GM06990 (cell line): ENCODE results near the gene GPR15LG.
A peak's percentile ranks its signal among the peaks of the same experiment; 100 is the strongest.

Source experiments
- DNase-seq: peaks from one replicate; pipeline ENCODE4 v3.0.0-alpha.2; 2011; ENCODE audit not compliant: insufficient read length; ENCODE audit errors: extremely low read depth
- H3K27me3 ChIP-seq: replicated peaks from 2 replicates; pipeline ENCODE4 v1.6.0; 2011; ENCODE audit warnings: low read length; ENCODE audit not compliant: control insufficient read depth, insufficient read depth
- H3K36me3 ChIP-seq: 2 replicates; pipeline ENCODE4 v1.5.1; 2011; ENCODE audit warnings: low read length; ENCODE audit not compliant: control insufficient read depth, insufficient read depth
- H3K4me3 ChIP-seq: replicated peaks from 2 replicates; pipeline ENCODE4 v1.5.1; 2011; ENCODE audit warnings: low read depth, mild to moderate bottlenecking, control low read depth, low read length
- TF ChIP-seq, protein P1 (sequence below): IDR thresholded peaks from 2 replicates; pipeline ENCODE4 v1.5.1; 2011; ENCODE audit warnings: low read length, control low read depth, mild to moderate bottlenecking, inconsistent platforms; ENCODE audit not compliant: insufficient read depth, poor library complexity, severe bottlenecking

Gene GPR15LG

DNA sequence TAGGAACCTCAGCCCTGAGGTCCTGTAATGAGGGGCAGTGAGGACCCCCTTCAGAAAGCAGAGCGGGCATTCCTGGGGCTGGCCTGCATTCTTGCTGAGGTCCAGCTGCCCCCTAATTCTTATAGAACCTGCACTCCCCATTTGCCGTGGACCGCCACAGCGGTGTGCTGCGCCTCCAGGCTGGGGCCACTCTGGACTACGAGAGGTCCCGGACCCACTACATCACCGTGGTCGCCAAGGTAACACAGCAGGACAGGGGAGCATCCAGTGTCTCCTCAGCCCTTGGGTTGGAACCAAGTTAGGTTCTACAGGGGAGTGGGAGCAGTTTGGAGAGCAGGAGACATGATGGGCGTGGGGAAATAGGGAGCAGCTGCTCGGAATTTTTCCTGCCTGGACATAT lies 28.1 kb downstream of the GPR15LG start:
- peaks cover 4% of the 10 kb centered on the region for H3K27me3 ChIP-seq
- no peaks in the 10 kb centered on the region for H3K36me3 ChIP-seq
- TF ChIP-seq, protein P1, sequence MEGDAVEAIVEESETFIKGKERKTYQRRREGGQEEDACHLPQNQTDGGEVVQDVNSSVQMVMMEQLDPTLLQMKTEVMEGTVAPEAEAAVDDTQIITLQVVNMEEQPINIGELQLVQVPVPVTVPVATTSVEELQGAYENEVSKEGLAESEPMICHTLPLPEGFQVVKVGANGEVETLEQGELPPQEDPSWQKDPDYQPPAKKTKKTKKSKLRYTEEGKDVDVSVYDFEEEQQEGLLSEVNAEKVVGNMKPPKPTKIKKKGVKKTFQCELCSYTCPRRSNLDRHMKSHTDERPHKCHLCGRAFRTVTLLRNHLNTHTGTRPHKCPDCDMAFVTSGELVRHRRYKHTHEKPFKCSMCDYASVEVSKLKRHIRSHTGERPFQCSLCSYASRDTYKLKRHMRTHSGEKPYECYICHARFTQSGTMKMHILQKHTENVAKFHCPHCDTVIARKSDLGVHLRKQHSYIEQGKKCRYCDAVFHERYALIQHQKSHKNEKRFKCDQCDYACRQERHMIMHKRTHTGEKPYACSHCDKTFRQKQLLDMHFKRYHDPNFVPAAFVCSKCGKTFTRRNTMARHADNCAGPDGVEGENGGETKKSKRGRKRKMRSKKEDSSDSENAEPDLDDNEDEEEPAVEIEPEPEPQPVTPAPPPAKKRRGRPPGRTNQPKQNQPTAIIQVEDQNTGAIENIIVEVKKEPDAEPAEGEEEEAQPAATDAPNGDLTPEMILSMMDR: no peak
- DNase-seq: no peak
- no peak overlapping the region for H3K4me3 ChIP-seq

DNA sequence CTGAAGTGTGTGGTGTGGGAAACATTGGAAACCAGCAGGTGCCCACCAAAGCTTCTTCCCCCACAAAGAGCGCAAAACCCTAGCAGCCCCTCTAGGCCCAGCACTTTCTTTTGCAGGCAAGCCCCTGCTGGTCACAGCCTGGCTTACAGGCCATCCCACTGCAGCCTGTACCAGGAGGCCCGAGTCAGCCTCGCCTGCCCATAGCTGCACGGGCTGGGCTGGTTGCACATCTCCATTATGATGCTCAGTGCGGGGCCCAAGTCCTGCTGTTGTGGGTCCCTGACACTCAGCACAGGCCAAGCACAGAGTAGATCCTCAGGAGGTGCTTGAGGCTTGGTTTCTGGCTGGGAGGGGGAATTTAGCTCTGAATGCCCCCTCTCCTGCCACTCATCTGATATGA lies 28.7 kb downstream of the GPR15LG start:
- TF ChIP-seq, protein P1: no peak
- Histone ChIP-seq H3K36me3 (no peaks in the 10 kb centered on the region), H3K4me3 (no peak overlapping the region), H3K27me3 (peaks cover 5% of the 10 kb centered on the region)
- no peak for DNase-seq

- Histone ChIP-seq H3K36me3 (no peaks in the 10 kb centered on the region), H3K27me3 (peaks cover 3% of the 10 kb centered on the region), H3K4me3 (no peak overlapping the region)
- DNase-seq: no peak
- TF ChIP-seq, protein P1: peak; percentile 86
Measured at GRCh38 chr10:84204122-84204521, 30.5 kb downstream of the GPR15LG start.

GRCh38 chr10:84204610-84205009 lies 31.0 kb downstream of the GPR15LG start:
- Histone ChIP-seq H3K27me3 (peaks cover 3% of the 10 kb centered on the region), H3K36me3 (no peaks in the 10 kb centered on the region), H3K4me3 (no peak overlapping the region)
- TF ChIP-seq, protein P1: no peak
- no peak for DNase-seq

DNA sequence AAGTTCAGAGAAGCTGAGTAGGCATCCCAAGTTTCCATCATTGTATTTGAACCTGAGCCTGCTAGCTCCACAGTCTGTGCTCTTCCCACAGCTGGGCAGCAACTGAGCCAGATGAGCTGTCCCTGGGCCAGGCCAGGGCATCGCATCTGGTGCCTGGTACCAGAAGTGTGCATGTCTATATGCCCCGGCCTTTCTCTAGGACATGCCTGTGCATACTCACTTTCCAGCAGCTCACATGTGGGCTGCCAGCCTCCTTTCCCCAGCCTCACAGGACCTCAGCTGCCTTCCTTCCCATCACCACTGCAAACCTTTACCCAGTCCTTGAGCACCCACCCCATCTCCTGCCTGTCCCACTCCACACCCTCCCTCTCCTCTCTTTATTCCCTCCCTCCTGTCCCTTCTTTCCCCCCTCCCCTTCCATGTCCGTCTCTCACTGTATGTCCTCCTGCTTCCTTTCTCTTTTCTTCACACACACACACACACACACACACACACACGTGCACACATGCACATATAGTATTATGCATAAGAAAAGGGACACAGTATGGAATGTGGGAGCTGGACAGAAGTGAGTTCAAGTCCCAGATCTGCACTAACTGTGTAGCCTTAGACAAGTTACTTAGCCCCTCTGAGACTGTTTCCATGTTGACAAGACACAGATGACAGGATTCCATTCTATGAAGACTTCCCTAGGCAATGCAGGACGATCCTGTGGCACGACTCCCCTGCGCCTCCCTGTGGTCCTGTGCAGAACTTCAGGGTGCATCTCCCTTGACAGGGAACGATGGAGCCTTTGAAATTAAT lies 31.6 kb downstream of the GPR15LG start:
- peak; percentile 39 for DNase-seq
- Histone ChIP-seq H3K4me3 (no peak overlapping the region), H3K36me3 (no peaks in the 10 kb centered on the region), H3K27me3 (peaks cover 3% of the 10 kb centered on the region)
- TF ChIP-seq, protein P1: peak; percentile 97
